Mucosa of descending colon (tissue), 3 donors: ENCODE data around the gene ACSS1. TPM values are rescaled to one million over a fixed set of nuclear protein-coding genes. Genes with fewer than 3 reads are reported as not detected.

Experiments used
- ATAC-seq: fragments of 200-7000 bp; cut with Tn5 transposase; one replicate; pipeline ENCODE4 v1.9.1; 2020; ENCODE audit warnings: mild to moderate bottlenecking, moderate library complexity
- DNase-seq, 3 donors: peaks; one replicate each; pipeline ENCODE4 v3.0.0-alpha.2; 2020
- H3K36me3 ChIP-seq: fragments of 200-600 bp; one replicate; pipeline ENCODE4 v1.8.0; 2021; ENCODE audit warnings: low read depth, mild to moderate bottlenecking
- H3K4me1 ChIP-seq: fragments of 200-600 bp; one replicate; pipeline ENCODE4 v1.8.0; 2021; ENCODE audit warnings: low read depth, mild to moderate bottlenecking
- H3K4me3 ChIP-seq: fragments of 200-600 bp; one replicate; pipeline ENCODE4 v1.8.0; 2021; ENCODE audit warnings: mild to moderate bottlenecking
- H3K9me3 ChIP-seq: fragments of 200-600 bp; one replicate; pipeline ENCODE4 v1.8.0; 2021; ENCODE audit warnings: mild to moderate bottlenecking
- CTCF ChIP-seq: fragments of 200-600 bp; IDR thresholded peaks from one replicate; pipeline ENCODE4 v1.8.0; 2022; ENCODE audit warnings: antibody characterized with exemption, mild to moderate bottlenecking
- intact Hi-C, 2 donors: fragments of 100-400 bp; cut with DNase I in 1 of 2; cut with micrococcal nuclease in 1 of 2; formaldehyde crosslinking; loops; one replicate each; pipeline versions ENCODE4 v1.11.0 to v1.11.1; 2022; cut with DNase I, micrococcal nuclease
- total RNA-seq, 3 donors: library from RNA; stranded (reverse); fragmentation: NEBNext Ultra II Directional in 2 of 3; extraction: Animal tissue kit (Norgen Biotek cat#: 25700) in 2 of 3; gene quantifications; one replicate each; pipeline versions ENCODE4 v1.2.1 to v1.2.4, GENCODE V29; 2021 to 2023
- donor health status: DM: no; HTN: no; CAD: no; lungs with moderate emphysema.
- donor health status: DM: no; HTN: no; CAD: no.
- donor health status: DM: no; HTN: yes; CAD: no.

The ACSS1 gene
- total RNA-seq, 3 donors from 2014 or later, result 29.8 to 37.9 (median 36.9) TPM

- DNase-seq, result no peak
- no peak for TF ChIP-seq CTCF
These were observed 64.4 kb downstream of the ACSS1 start for GRCh38 chr20:24993337-24994185.

GRCh38 chr20:24992487-24993205 is 65.3 kb downstream of the ACSS1 start, which contains the start of gene APMAP:
Gene APMAP (minus strand): TSS chr20:24992751. CDS start chr20:24992688, 63 bp downstream.
- Histone ChIP-seq H3K36me3 (no peaks in the 10 kb centered on the region), H3K9me3 (no peaks in the 10 kb centered on the region), H3K4me1 (peaks cover 15% of the 10 kb centered on the region), H3K4me3 (peak within 1 kb of the TSS; percentile 71)
- ATAC-seq (peak; percentile 98), DNase-seq (peak; percentile 97 to 99 (median 98))
- no peak for TF ChIP-seq CTCF
- intact Hi-C loops, result loop anchor here in 1 of 2 donors (10.0 kb wide), 2 partner anchors 182 to 402 kb away; partner anchors contain the start of gene ABHD12

More at GRCh38 chr20:24993337-24994185, 64.4 kb downstream of the ACSS1 start:
- peak; percentile 7 for ATAC-seq
- peaks cover 15% of the 10 kb centered on the region for H3K4me1 ChIP-seq
- no peaks in the 10 kb centered on the region for H3K9me3 ChIP-seq
- H3K4me3 ChIP-seq, result no peak overlapping the region
- H3K36me3 ChIP-seq, result no peaks in the 10 kb centered on the region
- intact Hi-C loops, result loop anchor here (2.0 to 10.0 kb wide), 5 partner anchors 71 to 401 kb away; partner anchors contain the start of gene ABHD12 (in 1 of the 2)

- DNase-seq, result peak in 2 of 3 donors; percentile 68 to 69
- ATAC-seq, result peak; percentile 55
- Histone ChIP-seq H3K36me3 (no peaks in the 10 kb centered on the region), H3K9me3 (no peaks in the 10 kb centered on the region), H3K4me1 (peaks cover 15% of the 10 kb centered on the region), H3K4me3 (peak overlapping the region; percentile 71)
- no peak for TF ChIP-seq CTCF
- intact Hi-C loops, result loop anchor here in 1 of 2 donors (10.0 kb wide), 2 partner anchors 183 to 403 kb away; partner anchors contain the start of gene ABHD12
These were observed 65.9 kb downstream of the ACSS1 start for GRCh38 chr20:24991897-24992486.

- Histone ChIP-seq H3K9me3 (no peaks in the 10 kb centered on the region), H3K4me3 (no peak overlapping the region), H3K36me3 (no peaks in the 10 kb centered on the region), H3K4me1 (peaks cover 23% of the 10 kb centered on the region)
- DNase-seq, result no peak
- no peak for ATAC-seq
- intact Hi-C loops, result loop anchor here in 1 of 2 donors (10.0 kb wide), 2 partner anchors 184 to 404 kb away; partner anchors contain the start of gene ABHD12
- TF ChIP-seq CTCF, result no peak
These were observed 67.1 kb downstream of the ACSS1 start for GRCh38 chr20:24990810-24991252.

GRCh38 chr20:24989162-24989561 is 68.8 kb downstream of the ACSS1 start:
- intact Hi-C loops, result no loop called here
- Histone ChIP-seq H3K36me3 (no peaks in the 10 kb centered on the region), H3K4me3 (no peak overlapping the region), H3K4me1 (peaks cover 38% of the 10 kb centered on the region), H3K9me3 (no peaks in the 10 kb centered on the region)
- TF ChIP-seq CTCF, result no peak
- no peak for ATAC-seq
- DNase-seq, result no peak
